ENCODE data around the gene IL23R. TPM values are rescaled to one million over a fixed set of nuclear protein-coding genes. Genes with fewer than 3 reads are reported as not detected.

IL23R gene
- total RNA-seq, 1 experiment from 2014 or later: not detected

GRCh38 chr1:67173988-67174387 is 7.7 kb downstream of the IL23R start:
- DNase-seq (ENCODE audit: low read depth, low spot score) (no peak), ATAC-seq (no peak)
- Histone ChIP-seq H3K4me1 (ENCODE audit: control insufficient read depth in 1 of 2, insufficient read depth in 2 of 2, low read length in 2 of 2) (no peaks in the 10 kb centered on the region), H3K79me2 (ENCODE audit: insufficient read depth, low read length) (no peaks in the 10 kb centered on the region), H3K36me3 (ENCODE audit: control insufficient read depth in 1 of 2, insufficient read depth in 2 of 2, low read length in 2 of 2) (no peaks in the 10 kb centered on the region), H3K9me3 (ENCODE audit: control insufficient read depth in 1 of 2, insufficient read depth in 1 of 2, low read depth in 1 of 2, low read length in 2 of 2) (no peaks in the 10 kb centered on the region), H3K27me3 (ENCODE audit: insufficient read depth, low read length) (no peaks in the 10 kb centered on the region), H4K20me1 (ENCODE audit: insufficient read depth) (no peaks in the 10 kb centered on the region), H3K4me3 (replicated peaks in 1 of 2; ENCODE audit: low read depth in 1 of 2, low read length in 2 of 2) (no peak overlapping the region), H3K9me2 (ENCODE audit: insufficient read depth) (no peaks in the 10 kb centered on the region), H3K9ac (ENCODE audit: low read length) (no peak overlapping the region), H2AFZ (ENCODE audit: low read depth, low read length, poor library complexity, severe bottlenecking) (no peak overlapping the region), H3K27ac (ENCODE audit: low read depth, low read length) (no peak overlapping the region), H3K4me2 (ENCODE audit: low read length) (no peak overlapping the region)
- POLR2A ChIA-PET: no interaction called here
- no TSS peak for BruUV-seq (replicated peaks)
- RAD21 ChIA-PET (ENCODE audit: low non-redundant PET in 1 of 2, low total read pairs in 2 of 2, uncharacterized antibody in 2 of 2, unreplicated experiment in 2 of 2): no interaction called here
- CTCF ChIA-PET: no interaction called here
- intact Hi-C loops (cut with micrococcal nuclease): no loop called here
- no peak for TF ChIP-seq ATF3 (IDR thresholded peaks at IDR 0.05)

- DNase-seq (ENCODE audit: low read depth, low spot score) (no peak), ATAC-seq (no peak)
- ChIA-PET POLR2A (no interaction called here), RAD21 (ENCODE audit: low non-redundant PET in 1 of 2, low total read pairs in 2 of 2, uncharacterized antibody in 2 of 2, unreplicated experiment in 2 of 2) (no interaction called here), CTCF (no interaction called here)
- H3K9me3 ChIP-seq (ENCODE audit: control insufficient read depth in 1 of 2, insufficient read depth in 1 of 2, low read depth in 1 of 2, low read length in 2 of 2): no peaks in the 10 kb centered on the region
- H3K9me2 ChIP-seq (ENCODE audit: insufficient read depth): no peaks in the 10 kb centered on the region
- H3K9ac ChIP-seq (ENCODE audit: low read length): no peak overlapping the region
- no peaks in the 10 kb centered on the region for H3K36me3 ChIP-seq (ENCODE audit: control insufficient read depth in 1 of 2, insufficient read depth in 2 of 2, low read length in 2 of 2)
- no peak overlapping the region for H3K4me2 ChIP-seq (ENCODE audit: low read length)
- no peak for TF ChIP-seq SP1 (IDR thresholded peaks at IDR 0.05; ENCODE audit: low read depth)
- no peak for TF ChIP-seq SRF (IDR thresholded peaks at IDR 0.05; ENCODE audit: low read depth)
- no peak for TF ChIP-seq TCF7L2 (IDR thresholded peaks at IDR 0.05; ENCODE audit: borderline replicate concordance, extremely low read depth, insufficient read depth, insufficient read length)
- no peak for TF ChIP-seq CEBPB (IDR thresholded peaks at IDR 0.05; ENCODE audit: low read depth)
- no peak for TF ChIP-seq ATF3 (IDR thresholded peaks at IDR 0.05)
- TF ChIP-seq SIN3A (IDR thresholded peaks at IDR 0.05; ENCODE audit: low read depth): no peak
- no peak for TF ChIP-seq ZBTB33 (IDR thresholded peaks at IDR 0.05; ENCODE audit: extremely low read depth, insufficient replicate concordance, low read length)
- TF ChIP-seq REST (IDR thresholded peaks at IDR 0.05; ENCODE audit: low read depth): no peak
- TF ChIP-seq ELF1 (IDR thresholded peaks at IDR 0.05; ENCODE audit: borderline replicate concordance, low read depth): no peak
- TF ChIP-seq POLR2AphosphoS5 (IDR thresholded peaks at IDR 0.05; ENCODE audit: low read depth, low read length): no peak
- TF ChIP-seq EZH2 (IDR thresholded peaks at IDR 0.05): no peak
- no peak for TF ChIP-seq FOSL1 (IDR thresholded peaks at IDR 0.05; ENCODE audit: low read depth)
- TF ChIP-seq EZH2phosphoT487 (IDR thresholded peaks at IDR 0.05; ENCODE audit: borderline replicate concordance): no peak
- TF ChIP-seq POLR2A (IDR thresholded peaks at IDR 0.05; ENCODE audit: borderline replicate concordance, extremely low read depth, insufficient read depth, insufficient read length): no peak
- intact Hi-C loops (cut with micrococcal nuclease): no loop called here
- H3K27ac ChIP-seq (ENCODE audit: low read depth, low read length): no peak overlapping the region
- no peak overlapping the region for H2AFZ ChIP-seq (ENCODE audit: low read depth, low read length, poor library complexity, severe bottlenecking)
- H3K79me2 ChIP-seq (ENCODE audit: insufficient read depth, low read length): no peaks in the 10 kb centered on the region
- no peak overlapping the region for H3K4me3 ChIP-seq (replicated peaks in 1 of 2; ENCODE audit: low read depth in 1 of 2, low read length in 2 of 2)
- H4K20me1 ChIP-seq (ENCODE audit: insufficient read depth): no peaks in the 10 kb centered on the region
- no peaks in the 10 kb centered on the region for H3K27me3 ChIP-seq (ENCODE audit: insufficient read depth, low read length)
- no TSS peak for BruUV-seq (replicated peaks)
- no peaks in the 10 kb centered on the region for H3K4me1 ChIP-seq (ENCODE audit: control insufficient read depth in 1 of 2, insufficient read depth in 2 of 2, low read length in 2 of 2)
Observed at GRCh38 chr1:67174716-67175284, 8.5 kb downstream of the IL23R start.

All from HCT116 (cell line).